ENCODE results near the gene CRYGA. TPM values are rescaled to one million over a fixed set of nuclear protein-coding genes. Genes with fewer than 3 reads are reported as not detected.

The CRYGA gene
- total RNA-seq, 2 donors from 2014 or later = not detected

- no peak for ATAC-seq
- no peaks in the 10 kb centered on the region for H3K36me3 ChIP-seq (replicated peaks in 1 of 2; ENCODE audit: insufficient read depth in 1 of 2, low read depth in 2 of 2)
- DNase-seq = no peak
- H3K27me3 ChIP-seq = no peaks in the 10 kb centered on the region
- intact Hi-C loops (cut with DNase I) = no loop called here
- H3K27ac ChIP-seq = no peak overlapping the region
- H3K4me3 ChIP-seq = no peak overlapping the region
- no peak for TF ChIP-seq POLR2A (IDR thresholded peaks at IDR 0.05)
- TF ChIP-seq CTCF (IDR thresholded peaks at IDR 0.05) = no peak
- H3K4me1 ChIP-seq = peaks cover 10% of the 10 kb centered on the region
- H3K9me3 ChIP-seq = no peaks in the 10 kb centered on the region
- WGBS, 2 donors = 91 to 100% methylated on average over 2 of the region's 2 CpGs
Observed at GRCh38 chr2:208136716-208137094, 26.7 kb downstream of the CRYGA start.

GRCh38 chr2:208135794-208136715, 27.3 kb downstream of the CRYGA start:
- H3K27me3 ChIP-seq = no peaks in the 10 kb centered on the region
- DNase-seq (peak in 2 of 4 donors; percentile 20 to 34), ATAC-seq (peak; percentile 66)
- 63% methylated on average over 11 of the region's 11 CpGs for WGBS, 2 donors
- TF ChIP-seq POLR2A (IDR thresholded peaks at IDR 0.05) (no peak), CTCF (IDR thresholded peaks at IDR 0.05) (no peak)
- H3K4me3 ChIP-seq = no peak overlapping the region
- peaks cover 10% of the 10 kb centered on the region for H3K4me1 ChIP-seq
- H3K27ac ChIP-seq = no peak overlapping the region
- no peaks in the 10 kb centered on the region for H3K36me3 ChIP-seq (replicated peaks in 1 of 2; ENCODE audit: insufficient read depth in 1 of 2, low read depth in 2 of 2)
- intact Hi-C loops (cut with DNase I) = no loop called here
- H3K9me3 ChIP-seq = no peaks in the 10 kb centered on the region

- no peaks in the 10 kb centered on the region for H3K9me3 ChIP-seq
- H3K4me3 ChIP-seq = no peak overlapping the region
- no peaks in the 10 kb centered on the region for H3K27me3 ChIP-seq
- intact Hi-C loops (cut with DNase I) = no loop called here
- peaks cover 19% of the 10 kb centered on the region for H3K4me1 ChIP-seq
- ATAC-seq = no peak
- TF ChIP-seq POLR2A (IDR thresholded peaks at IDR 0.05) = no peak
- TF ChIP-seq CTCF (IDR thresholded peaks at IDR 0.05) = no peak
- DNase-seq = no peak
- WGBS, 2 donors = 43 to 58% methylated on average over 7 to 8 of the region's 8 CpGs
- H3K27ac ChIP-seq = no peak overlapping the region
- H3K36me3 ChIP-seq (replicated peaks in 1 of 2; ENCODE audit: insufficient read depth in 1 of 2, low read depth in 2 of 2) = no peaks in the 10 kb centered on the region
Observed at GRCh38 chr2:208134928-208135586, 28.3 kb downstream of the CRYGA start.

GRCh38 chr2:208130712-208131110, 32.7 kb downstream of the CRYGA start:
- intact Hi-C loops (cut with DNase I) = no loop called here
- DNase-seq (no peak), ATAC-seq (no peak)
- Histone ChIP-seq H3K27me3 (no peaks in the 10 kb centered on the region), H3K4me1 (peaks cover 11% of the 10 kb centered on the region), H3K9me3 (no peaks in the 10 kb centered on the region), H3K36me3 (replicated peaks in 1 of 2; ENCODE audit: insufficient read depth in 1 of 2, low read depth in 2 of 2) (no peaks in the 10 kb centered on the region), H3K4me3 (no peak overlapping the region), H3K27ac (no peak overlapping the region)
- 34 to 39% methylated on average over 6 of the region's 6 CpGs for WGBS, 2 donors
- TF ChIP-seq CTCF (IDR thresholded peaks at IDR 0.05) (no peak), POLR2A (IDR thresholded peaks at IDR 0.05) (no peak)

All from body of pancreas (tissue), 4 donors.